NCI-H2227 (cell line): ENCODE measurements around the gene CTIF.

Experiments
- DNase-seq: peaks from one replicate; lab custom pipeline; 2025; ENCODE audit not compliant: unreplicated experiment; lab: John Stamatoyannopoulos, UW

The CTIF gene

DNA sequence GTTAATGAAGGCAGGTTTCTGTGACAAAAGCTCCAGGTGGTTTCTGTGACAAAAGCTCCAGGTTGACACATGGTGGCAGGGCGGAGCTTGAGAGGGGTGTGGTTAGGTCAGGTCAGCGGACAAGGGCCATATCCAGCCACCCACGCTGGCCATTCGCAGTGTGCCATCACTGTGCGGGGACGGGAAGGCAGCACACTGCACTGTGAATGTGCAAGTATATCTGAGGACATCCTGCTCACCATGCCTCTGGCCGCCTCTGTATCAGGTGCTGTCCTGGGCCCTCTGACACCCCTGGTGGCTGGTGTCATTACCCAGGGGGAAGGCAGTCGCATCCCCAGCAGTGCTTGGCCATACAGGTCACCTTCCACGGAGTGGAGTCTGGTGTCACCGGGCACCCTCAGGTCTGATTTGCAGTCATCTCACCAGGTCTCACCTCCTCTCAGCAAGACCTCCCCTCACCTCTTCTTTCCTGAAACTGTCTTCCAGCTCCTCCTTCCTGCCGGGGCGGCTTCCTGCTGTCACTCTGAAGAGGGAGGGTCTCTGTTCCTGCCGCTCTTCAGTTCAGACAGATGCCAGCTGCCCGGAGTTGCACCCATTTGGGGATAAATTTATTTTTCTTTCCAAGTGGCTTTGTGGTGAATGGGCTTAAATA, 34.9 kb downstream of the CTIF start:
- DNase-seq: no peak

DNA sequence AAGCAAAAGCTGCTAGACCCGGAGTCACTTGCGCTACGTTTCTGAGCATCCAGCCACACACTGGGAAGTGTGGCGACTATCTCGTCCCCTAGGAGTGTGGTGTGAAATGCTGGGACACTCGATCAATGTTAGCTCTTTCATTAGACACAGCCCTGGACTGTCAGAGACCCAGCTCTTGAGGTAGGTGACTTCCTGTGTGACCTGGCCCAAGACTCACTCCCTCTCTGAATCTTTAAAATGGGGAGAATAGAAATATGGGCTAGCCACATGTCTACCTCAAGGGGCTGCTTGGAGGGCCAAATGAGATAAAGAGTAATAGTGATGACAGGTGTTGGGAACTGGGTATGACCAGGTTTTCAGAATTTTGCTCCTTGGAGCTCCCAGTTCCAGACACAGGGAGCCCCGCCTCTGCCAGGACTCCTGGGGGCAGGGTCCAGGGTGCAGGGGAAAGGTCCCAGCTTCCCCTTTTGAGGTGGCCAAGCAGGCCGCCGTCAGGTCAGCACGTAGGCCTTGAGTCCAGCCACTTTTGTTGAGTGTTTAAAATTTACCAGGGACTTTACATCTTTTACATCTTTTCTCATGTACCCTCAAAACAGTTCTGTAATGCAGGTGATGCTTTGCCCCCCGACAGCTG, 36.0 kb downstream of the CTIF start:
- no peak for DNase-seq

DNA sequence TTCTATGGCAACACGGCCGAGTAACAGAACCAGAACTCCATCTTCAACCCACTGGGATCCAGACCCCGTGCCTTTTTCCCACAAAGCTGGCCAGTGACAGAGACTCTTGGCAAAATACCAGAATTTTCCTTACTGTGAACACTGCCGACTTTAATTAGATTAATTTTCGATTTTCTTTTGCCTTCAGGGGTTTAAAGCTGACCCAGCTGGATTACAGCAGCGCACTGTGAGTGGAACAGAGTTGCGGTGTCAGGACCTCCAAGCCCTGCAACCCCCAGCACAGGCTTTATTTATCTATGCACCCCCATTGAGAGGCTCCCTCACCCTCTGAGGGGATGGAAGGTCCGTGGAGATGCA, 36.4 kb downstream of the CTIF start:
- DNase-seq: peak; percentile 16

GRCh38 chr18:48575658-48576456, 37.0 kb downstream of the CTIF start:
- DNase-seq: no peak

DNA sequence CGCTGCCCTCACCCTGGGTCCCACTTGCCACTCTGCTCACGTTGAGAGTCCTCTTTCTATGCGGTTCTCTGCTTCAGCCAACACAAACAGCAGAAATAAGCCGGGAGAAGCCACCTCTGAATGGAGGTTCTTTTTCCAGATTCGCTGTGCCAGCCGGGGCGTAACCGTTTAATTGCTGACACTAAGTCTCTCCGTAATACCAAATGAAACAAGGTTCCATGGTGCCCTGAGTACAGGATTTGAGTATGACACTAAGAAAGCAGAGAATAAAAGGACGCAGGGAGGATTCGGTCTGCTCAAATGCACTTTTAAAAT, 37.6 kb downstream of the CTIF start:
- no peak for DNase-seq

DNA sequence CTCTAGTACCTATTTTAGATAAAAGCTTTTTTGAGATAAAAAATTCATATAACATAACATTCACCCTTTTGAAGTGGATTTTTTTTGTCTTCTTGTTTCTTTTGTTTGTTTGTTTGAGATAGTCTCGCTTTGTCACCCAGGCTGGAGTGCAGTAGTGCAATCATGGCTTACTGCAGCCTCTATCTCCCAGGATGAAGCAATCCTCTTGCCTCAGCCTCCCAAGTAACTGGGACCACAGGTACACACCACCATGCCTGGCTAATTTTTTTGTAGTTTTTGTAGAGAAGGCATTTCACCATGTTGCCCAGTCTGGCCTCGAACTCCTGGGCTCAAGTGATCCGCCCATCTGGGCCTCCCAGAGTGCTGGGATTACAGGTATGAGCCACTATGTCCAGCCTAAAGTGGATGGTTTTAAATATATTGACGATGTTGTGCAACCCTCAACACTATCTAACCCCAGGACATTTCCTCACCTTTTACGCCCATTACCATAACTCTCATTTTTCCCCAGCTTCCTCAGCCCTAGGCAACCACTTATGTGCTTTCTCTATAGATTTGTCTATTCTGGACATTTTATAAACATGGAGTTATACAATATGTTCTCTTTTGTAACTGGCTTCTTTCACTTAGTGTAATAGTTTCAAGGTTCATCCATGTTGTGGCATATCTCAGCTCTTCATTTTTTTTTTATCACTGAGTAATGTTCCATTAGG, 38.8 kb downstream of the CTIF start:
- no peak for DNase-seq

DNA sequence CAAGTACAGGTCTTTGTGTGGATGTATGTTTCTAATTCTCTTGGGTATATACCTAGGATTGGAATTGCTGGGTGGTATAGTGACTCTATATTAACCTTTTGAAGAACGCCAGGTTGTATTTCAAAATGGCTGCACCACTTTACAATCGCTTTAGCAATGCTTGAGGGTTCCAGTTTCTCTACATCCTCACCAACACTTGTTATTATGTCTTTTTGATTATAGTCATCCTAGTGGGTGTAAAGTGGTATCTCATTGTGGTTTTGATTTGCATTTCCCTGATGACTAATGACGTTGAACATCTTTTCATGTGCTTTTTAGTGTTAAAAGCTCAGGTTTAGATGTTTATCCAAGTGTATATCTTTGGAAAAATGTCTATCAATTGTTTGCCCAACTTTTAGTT, 39.5 kb downstream of the CTIF start:
- DNase-seq: no peak

GRCh38 chr18:48580066-48580465, 41.2 kb downstream of the CTIF start:
- DNase-seq: no peak

GRCh38 chr18:48580782-48581181, 42.0 kb downstream of the CTIF start:
- no peak for DNase-seq

GRCh38 chr18:48581206-48581605, 42.4 kb downstream of the CTIF start:
- DNase-seq: no peak

- no peak for DNase-seq
These were observed 43.1 kb downstream of the CTIF start for GRCh38 chr18:48581941-48582340.

- DNase-seq: no peak
These were observed 44.1 kb downstream of the CTIF start for GRCh38 chr18:48582946-48583345.

GRCh38 chr18:48583573-48583972, 44.7 kb downstream of the CTIF start:
- no peak for DNase-seq

GRCh38 chr18:48589797-48590519, 51.1 kb downstream of the CTIF start:
- no peak for DNase-seq

- DNase-seq: no peak
These were observed 51.8 kb downstream of the CTIF start for GRCh38 chr18:48590678-48591077.

GRCh38 chr18:48592540-48593171, 53.8 kb downstream of the CTIF start:
- DNase-seq: peak; percentile 78

DNA sequence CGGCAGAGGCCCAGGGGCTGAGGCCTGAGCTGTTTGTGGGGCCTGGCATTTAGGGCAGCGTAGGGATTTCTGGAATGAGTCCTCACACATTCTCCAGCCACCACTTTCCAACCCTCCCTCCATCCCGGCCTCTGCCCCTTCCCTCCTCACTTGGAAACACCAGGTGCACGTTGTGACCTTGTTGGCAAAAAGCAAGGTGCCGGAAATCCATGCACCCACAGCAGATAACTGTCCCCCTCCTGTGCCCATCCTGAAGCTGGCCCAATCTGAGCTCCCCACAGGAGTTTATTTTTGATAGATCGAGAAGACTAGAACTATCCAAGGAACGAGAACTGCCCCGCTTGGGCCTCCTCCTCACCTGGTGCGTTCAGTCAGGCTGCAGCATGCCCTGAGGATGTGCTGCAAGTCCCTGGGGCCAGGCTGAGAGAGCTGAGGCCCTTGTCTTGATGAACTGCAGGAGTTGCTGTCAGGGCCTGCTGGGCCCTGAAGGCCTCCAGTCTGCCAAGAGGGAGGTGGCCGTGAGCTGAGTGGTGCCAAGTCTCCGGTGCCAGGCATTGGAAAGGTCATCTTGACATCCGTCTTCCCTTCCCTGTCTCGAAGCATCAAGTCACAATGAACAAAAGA, 55.8 kb downstream of the CTIF start:
- no peak for DNase-seq

- no peak for DNase-seq
These were observed 56.9 kb downstream of the CTIF start for GRCh38 chr18:48595703-48596218.

DNA sequence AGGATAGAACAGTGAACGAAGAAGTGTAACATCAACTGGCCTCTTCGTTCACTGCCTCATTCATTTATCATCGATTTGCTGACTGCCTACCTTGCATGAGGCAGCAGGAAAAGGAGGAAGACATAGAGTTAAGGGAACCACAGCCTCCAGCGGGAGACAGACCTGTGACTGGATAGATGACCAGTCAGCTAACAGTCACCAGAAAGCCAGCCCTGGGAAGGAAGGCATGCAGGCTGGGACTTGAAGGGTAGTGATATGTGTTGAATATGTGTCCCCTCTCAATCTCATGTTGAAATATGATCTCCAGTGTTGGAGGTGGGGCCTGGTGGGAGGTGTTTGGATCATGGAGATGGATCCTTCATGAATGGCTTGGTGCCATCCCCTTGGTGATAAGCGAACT, 58.3 kb downstream of the CTIF start:
- DNase-seq: no peak

DNA sequence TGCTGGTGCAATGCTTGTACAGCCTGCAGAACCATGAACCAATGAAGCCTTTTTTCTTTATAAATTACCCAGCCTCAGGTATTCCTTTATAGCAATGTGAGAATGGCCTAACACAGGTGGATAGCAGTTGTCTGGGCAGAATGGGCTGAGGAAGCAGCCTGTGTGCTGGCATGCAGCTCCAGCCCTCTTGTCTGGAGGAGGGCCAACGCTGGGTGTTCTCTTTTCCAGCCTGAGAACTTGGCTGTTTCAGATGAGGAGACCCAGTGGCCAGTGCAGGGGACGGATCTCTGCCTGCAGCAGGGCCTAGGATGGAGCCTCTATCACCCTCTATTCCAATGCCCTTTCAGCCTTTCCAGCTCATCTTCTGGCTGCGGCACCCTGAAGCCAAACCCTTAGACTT, 58.8 kb downstream of the CTIF start:
- no peak for DNase-seq
